GM18858 (cell line): ENCODE measurements around the gene PRKCE.

Experiments
- ATAC-seq: cut with Tn5 transposase; IDR thresholded peaks from one replicate; pipeline ENCODE4 v1.9.1; 2021; ENCODE audit not compliant: unreplicated experiment

Gene PRKCE

DNA sequence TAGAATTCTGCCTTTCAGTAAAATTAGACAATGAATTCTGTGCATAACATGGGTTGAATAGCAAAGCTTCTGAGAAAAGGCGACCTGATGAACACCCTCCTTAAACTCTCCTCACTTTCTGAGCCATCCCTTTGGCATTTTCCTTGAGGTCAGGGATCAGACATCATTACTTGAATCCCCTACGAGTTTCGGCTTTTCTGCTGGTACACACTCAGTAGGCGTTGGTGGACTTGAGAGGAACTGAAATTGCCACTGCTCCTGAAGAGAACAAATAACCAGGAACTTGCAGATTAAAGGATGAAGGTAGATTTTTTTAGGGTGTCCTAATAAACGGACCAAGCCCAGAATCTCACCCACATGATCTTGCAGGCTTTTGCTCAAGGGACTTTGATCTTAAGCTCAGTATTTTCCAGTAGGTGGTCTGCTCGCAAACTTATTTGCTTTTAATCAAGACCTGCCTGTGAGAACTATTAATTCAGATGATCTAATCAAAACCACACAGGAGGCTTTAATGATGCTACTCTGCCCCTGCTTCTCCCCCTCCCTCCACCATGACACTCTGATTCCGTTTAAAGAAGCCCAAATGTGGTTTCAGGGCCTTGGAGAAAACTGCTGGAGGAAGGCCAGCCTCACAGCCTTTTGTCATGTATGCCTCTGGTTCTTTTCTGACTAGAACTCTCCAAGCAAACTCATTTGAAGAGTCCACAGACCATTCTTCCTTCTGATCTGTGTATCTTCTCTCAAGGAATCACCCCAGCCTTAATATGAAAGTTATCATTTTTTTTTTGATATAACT, 124.9 kb downstream of the PRKCE start:
- ATAC-seq, result no peak

DNA sequence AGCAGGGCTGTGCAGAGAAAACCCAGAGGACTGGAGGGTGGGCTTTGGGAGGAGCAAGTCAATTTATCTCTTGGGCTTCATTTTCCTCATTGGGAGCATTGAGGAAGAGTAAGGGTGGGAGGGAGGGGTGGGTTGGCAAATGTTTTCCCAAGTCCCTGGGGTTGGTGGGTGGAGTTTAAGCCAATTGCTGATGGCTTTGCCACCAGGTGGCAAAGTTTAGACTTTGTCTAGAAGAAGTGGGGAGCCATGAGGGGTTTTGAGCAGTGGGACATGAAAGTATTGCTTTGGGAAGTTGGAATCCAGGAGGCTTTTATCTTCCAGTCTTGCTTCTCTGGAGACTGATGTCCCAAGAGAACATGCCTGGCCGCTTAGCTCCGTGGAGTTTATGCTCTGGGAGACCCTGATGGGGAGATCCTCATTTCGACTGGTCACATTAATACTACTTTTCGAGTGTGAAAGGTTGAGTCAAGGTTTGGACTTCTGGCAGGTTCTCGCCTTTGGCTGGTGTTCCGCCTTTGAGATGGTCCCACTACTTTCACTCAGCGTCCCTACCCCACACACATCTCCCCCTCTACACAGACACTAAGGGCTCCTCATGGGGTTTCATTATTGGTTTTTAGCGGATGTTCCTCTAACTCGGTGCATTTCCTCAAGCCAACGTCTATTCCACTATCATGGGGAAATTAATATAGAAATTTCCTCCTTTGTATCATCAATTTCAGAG, 126.7 kb downstream of the PRKCE start:
- no peak for ATAC-seq

DNA sequence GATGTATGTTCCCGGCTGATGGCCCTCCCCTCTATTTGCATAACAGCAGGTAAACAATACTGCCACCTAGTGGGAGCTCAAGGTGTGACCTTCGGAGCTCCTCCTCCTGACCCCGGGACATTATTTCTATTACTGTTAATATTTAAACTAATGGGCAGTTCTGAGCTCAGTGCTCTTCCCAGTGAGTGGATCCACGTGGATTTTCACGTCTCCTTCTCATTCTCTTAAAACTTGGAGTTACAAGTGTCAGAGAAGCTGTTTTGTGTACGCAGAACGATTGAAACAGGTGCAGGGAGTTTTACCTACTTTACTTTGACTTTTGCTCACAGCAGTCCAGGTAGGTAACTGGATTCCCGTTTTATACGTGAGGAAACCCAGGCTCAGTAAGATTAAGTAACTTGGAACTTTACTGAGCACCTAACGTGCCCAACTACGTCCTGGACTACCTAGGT, 127.3 kb downstream of the PRKCE start:
- no peak for ATAC-seq

DNA sequence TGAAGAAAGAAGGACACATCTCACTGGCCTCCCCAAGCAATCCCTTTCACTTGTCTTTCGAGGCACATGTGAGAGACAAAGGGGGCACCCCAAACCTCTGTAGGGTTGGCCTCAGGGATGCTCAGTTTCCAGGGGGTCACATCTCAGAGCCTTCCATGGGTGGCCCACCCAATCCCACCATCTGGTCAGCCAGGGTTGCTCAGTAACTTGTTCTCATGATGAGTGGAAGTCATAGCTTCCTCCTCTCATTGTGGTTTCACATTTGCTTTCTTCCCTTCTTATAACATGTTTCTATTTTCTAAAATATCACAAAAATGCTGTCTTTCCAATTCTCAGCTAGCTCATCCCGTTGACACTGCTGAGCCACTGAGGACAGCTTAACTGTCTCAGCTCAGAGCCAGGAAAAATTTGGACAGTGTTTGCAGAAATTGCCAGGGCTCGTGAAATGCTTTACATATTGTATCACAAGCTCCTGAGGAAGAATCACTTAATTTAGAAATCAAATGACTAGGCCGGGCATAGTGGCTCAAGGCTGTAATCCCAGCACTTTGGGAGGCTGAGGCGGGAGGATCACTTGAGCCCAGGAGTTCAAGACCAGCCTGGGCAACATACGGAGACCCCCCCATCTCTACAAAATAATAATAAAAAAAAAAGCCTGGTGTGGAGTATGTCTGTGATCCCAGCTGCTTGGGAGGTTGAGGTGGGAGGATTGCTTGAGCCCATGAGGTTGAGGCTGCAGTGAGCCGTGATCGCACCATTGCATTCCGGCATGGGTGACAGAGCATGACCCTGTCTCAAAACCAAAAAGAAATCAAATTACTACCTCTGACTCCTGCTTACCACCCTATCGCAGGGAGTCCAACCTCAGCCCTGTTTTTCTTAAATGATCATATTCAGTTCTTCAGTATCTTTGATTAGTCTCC, 129.3 kb downstream of the PRKCE start:
- ATAC-seq, result no peak

DNA sequence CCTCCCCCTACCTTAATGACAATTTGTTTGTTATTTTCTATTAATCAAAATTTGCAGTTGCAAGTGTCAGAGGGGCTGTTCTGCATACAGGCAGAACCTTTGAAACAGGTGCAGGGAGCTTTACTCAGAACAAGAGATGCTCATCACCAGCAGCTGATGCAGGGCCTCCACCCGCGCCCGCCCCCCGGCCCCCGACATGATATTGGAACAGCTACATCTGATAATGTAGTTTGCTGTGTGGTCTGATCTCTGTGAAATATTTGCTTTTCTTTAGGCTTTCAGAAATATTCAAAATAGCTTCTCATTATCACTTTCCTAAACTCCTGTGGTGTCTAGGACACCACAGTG, 130.0 kb downstream of the PRKCE start:
- no peak for ATAC-seq

DNA sequence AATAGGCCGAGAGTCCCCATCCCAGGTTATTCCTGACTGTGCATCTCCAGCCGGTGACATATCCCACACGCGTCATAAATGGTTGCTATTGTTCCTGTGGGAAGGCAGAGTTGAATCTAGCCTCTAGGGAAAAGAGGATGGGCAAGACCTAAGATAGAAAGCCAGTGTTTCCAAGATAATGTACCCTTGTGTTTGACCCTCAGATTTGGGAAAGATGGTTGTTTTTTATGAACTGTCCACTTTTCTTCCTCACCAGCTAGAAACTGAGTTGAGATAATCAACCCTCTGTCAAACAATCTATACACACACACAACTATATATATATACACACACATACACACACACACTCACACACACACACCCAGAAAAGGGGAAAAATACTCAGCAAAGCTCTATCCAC, 131.0 kb downstream of the PRKCE start:
- no peak for ATAC-seq

DNA sequence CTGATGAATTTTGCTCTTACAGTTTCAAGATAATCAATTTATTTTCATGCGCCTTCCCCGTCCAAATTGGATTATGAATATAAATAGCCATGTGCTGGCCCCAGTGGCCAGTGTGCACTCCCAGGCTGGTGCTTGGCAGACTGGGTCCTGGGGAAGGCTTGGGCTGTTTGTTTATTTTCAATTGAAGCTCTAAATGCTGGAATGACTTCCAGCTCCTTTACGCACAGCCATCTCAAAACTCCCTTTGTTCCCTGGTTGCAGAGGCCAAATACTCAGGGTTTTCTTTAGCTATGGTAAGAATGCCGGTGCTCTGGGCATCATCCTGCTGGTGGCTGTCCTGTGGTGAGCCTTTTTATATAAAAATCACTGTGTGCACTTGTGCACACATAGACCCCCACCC, 131.5 kb downstream of the PRKCE start:
- ATAC-seq, result no peak

DNA sequence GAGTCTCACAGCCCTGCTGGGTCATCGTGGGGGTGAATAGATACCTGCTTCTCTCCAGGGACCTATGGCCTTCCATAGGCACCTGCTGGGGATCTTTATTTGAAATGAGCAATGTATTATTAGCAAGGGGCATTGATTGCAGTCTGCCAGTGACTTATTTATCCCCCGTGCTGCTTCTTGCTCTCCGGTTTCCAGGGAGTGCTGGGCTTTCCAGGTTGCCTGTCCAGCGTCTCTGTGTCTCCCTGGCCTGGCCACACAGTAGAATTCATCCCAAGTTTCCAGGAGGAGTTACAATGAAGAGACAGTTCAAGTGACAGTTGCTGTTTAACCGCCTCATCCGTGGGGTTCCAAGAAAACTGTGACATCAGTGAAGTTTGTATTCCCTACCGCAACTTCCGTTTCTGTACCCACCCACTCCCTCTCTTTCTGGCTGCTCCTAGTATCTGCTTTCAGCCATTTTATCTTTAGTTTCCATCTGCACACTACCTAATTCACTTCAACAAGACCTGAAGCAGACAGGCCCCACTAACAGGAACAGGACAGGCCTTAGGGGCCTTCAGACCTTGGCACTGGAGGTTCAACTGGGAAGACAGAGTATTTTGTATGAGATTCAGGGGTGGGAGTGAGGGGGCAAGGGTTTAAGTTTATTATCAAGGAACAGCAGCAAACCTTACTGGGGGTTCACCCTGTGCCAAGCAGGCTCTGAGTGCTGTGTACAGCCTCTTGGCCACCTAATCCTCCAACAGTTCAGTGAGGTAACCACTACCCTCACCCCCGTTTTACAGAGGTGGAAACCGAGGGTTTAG, 134.8 kb downstream of the PRKCE start:
- ATAC-seq, result no peak

DNA sequence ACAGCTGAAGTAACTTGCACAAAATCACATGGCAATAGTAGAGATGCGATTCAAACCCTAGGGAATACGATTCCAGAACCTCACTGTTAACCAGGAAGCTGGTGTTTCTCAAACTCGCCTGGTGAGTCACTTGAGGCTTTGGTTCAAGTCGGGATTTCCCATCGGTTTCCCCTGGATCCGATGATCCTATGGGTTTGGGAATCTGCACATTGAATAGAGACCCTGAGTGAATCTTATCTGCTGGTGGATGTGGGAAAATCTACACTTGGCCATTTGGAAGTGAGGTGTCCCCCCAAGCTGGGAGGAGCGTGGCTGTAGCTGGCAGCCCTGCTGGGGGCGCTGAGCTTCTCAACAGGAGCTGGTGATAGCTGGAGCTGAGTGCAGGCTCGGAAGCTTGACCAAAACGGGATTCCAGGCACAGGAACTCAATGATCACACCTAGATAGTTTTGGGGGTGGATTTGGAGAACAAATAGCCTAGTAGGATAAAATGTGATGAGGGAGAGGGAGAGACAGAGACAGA, 135.4 kb downstream of the PRKCE start:
- ATAC-seq, result no peak

DNA sequence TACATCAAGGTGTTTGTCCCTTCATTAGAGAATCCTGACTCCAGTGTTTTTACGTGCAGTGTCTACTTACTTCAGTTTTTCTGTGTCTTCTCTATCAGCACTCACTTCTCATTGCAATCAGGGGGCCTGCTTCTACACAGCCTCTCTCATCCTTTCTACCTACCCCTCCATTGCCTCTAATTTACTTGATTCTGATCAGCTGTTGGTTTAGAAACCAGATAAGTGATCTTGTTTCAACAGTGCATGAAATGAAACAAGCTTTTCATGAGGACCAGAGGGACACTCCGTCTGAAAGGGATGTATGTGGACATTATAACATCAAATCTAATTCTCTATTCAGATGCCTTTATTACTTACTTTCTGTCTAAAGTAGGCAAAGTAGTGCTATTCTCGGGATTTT, 136.9 kb downstream of the PRKCE start:
- ATAC-seq, result no peak

DNA sequence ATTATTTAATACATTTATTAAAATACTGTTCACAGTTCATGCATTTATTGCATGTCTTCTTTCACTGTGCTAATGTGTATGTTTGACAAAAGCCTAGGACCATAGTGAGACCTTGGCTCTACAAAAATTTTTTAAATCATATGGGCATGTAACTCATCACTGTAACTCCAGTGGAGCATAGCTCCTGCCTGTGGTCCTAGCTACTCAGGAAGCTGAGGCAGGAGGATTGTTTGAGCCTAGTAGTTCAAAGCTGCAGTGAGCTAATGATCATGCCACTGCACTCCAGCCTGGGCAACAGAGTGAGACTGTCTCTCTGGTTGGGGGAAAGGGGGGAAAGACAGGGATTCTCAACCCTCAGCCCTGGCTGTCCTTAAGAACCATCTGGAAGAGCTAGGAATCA, 137.8 kb downstream of the PRKCE start:
- no peak for ATAC-seq

DNA sequence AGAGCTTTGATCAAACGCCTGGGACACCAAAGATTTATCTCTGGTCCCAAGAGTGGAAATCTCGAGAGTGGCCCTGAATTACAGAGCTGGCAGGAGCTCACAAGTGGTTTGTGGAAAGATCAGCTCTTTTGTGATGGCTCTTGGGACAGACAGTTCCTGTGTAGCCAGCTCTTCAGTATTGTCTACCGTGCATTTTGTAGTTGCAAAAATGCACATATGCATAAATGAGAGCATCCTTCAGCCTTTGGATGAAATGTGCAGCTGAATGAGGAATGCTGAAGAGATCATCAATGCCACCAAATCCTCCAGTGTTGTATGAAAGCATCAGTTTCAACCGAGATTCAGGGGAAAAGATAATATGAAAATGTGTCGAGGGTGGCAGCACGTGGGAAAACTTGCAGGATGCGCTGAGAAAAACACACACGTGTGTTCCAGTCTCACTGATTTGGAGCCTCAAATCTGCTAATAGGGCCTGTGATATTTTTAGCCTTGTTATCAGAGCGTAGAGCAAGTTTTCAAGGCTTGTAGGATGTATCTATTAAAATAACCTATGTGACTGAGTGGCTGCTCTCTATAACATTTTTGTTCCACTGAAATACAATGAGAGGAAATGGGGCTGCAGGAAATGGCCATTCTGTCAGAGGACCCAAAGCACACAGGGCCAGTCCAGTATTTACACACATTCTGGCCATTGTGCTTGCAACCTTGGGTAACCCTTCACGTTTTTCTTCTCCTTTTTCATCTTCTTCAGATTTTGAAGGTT, 138.7 kb downstream of the PRKCE start:
- ATAC-seq, result no peak

DNA sequence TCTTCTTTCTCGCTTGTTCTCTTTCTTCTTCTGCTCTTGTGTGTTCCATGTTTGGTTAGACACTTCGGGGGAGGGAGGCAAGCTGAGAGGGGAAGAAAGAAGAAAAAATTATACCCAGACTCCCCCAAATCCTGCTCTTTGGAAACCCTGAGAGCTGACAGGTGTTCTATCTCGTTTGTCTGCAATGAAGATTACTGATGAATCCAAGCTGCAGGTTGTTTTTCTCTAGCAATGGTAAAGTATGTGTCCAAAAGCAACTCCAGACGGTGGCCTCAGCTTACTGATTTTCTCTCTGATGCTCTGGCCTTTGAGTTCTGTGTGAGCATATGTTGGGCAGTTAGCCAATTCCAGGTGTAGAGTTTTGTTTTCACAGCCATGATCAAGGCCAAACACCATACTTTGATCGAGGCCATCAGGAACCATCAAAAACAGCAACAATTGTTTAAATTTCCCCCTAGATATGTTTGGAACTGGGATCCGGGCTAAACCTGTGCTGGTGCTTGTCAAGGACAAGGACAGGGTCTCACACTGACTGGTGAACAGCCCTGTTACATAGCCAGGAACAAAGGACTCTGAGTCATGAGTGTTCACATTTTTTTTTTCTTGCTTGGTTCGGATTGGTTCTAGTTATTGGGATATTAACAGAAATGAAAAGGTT, 142.0 kb downstream of the PRKCE start:
- no peak for ATAC-seq

DNA sequence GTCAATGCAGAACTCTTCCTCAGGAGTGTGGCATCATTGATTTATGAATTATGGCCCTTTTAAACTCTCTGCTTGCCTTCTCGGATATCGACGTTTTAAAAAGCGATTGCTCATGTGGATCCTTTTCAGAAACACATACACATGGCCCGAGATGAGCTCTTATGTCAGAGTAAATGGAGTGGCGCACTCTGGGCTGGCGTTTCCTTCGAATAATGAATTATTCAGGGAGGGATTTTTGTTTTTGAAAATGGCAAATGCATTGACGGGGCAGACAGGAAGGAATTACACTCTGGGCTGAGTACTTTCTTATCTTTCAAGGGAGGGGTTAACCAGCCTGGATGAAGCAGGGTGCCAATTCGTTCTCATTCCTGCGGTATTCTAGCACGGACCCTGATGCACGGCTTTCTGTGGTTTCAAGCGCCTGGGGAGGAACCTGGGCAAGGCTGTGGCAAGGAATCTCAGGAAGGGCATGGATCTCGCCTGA, 142.7 kb downstream of the PRKCE start:
- no peak for ATAC-seq

DNA sequence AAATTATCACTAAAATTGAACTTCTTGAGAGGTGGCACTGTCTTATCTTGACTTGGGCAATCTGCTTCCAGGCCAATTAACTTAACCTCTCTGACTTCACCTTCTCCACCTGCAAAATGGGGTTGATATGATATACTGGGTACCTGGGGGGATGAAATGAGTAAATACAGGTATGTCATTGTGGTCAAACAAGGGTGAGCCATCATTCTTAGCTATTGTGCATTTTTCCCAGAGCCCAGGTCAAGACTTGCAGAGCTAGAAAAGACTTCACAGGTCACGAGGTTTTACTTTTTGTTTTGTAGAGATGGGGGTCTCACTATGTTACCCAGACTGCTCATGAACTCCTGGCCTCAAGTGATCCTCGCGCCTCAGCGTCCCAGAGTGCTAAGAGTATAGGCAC, 145.0 kb downstream of the PRKCE start:
- ATAC-seq, result no peak

DNA sequence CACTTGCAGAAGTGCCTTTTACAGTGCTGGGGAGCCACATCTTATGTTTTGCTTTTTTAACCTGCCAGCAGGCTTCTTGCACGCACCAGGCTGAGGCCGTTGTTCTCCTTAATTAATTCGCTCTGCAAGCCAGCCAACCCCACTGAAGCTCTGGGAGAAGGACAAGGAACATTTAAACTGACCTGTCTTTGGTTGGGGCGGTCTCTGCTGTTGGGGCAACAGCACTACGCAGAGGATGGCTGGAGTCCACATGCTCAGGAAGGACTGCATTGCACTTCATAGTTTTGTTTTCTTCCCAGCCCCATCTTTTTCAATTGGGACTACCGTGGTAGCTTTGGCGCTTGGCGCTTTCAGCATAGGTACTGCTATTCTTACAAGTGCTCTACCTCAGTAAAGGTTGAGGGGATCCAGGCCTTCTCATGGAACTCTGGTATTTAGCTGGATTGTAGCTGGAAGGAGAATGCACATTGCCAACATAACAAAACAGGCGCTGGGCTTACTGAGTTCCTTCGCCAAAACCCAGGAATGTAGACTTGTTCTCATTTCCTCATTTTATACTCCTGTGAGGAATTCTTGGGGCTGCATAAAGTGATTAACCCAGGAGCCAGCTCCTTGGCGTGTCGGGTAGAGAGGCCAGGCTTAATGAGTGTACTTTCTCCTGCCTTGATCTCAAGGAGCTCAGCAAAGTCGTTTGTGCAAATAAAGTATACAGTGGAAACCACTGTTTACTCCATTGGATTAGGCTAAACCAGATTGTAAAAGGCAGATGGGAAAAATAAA, 146.2 kb downstream of the PRKCE start:
- no peak for ATAC-seq

DNA sequence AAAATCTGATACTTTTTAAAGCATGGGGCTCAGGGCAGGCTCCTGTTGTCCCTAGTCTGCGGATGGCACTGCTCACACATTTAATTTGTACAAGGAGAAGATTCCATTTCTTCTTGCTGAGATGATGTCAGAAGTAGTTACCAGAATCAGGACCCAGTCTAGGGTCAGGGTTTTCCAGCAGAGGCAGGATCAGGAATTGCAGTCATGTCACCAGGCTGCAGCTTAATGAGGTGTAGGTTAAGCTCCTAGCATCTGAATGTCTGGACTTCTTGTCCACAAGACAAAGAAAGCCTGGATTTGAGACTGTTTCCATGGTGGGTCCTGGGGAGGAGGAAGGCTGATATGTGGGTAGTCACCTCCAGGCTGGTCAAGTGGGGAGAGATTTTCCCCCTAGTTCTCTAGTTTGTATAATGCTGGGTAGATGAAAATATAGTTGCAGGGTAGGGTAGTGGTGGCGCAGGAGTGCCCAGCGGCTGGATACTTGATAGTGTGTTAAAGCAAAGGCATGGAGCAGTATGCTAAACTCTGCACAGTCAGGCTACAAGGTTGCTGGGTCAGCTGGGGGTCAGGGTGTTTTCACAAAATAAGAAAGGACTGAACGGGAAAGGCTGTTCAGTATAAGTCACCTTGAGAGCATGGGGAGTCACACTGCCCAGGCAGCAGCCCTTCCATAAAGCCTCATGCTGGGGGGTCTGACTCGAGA, 148.4 kb downstream of the PRKCE start:
- ATAC-seq, result no peak
